Activated T-cell treated with anti-CD3 and anti-CD28 coated beads for 1 hour (primary cell): ENCODE results near the gene FOXJ3.

Experiments
- DNase-seq: peaks from one replicate; pipeline ENCODE4 v3.0.0-alpha.2; 2020; ENCODE audit warnings: low read depth

The FOXJ3 gene

GRCh38 chr1:42311138-42311537 is 23.9 kb downstream of the FOXJ3 start:
- DNase-seq: no peak

GRCh38 chr1:42306977-42307376 is 28.1 kb downstream of the FOXJ3 start:
- DNase-seq: no peak

GRCh38 chr1:42305639-42306038 is 29.4 kb downstream of the FOXJ3 start:
- DNase-seq: no peak

DNA sequence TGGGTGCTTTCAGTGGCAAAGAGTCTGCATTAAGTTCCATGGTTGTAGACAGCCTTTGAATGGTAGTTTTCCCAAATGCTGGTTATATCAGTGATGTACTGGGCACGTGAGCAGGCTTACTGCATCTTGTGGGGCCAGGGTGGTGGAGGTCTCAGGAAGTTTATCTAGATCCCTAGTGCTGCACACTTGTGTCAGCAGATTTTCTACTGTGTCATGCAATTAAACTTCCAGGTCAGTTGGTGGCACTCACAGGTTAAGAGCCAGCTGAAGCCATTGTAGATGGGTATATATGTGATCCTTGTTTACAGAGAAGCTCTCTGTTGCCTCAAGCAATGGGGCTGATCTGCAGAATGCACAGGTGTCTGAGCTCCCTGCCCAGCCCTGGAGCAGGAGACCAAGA is 33.0 kb downstream of the FOXJ3 start:
- no peak for DNase-seq

GRCh38 chr1:42298520-42298919 is 36.5 kb downstream of the FOXJ3 start:
- DNase-seq: no peak

- DNase-seq: no peak
Measured at GRCh38 chr1:42295816-42296215, 39.2 kb downstream of the FOXJ3 start.

DNA sequence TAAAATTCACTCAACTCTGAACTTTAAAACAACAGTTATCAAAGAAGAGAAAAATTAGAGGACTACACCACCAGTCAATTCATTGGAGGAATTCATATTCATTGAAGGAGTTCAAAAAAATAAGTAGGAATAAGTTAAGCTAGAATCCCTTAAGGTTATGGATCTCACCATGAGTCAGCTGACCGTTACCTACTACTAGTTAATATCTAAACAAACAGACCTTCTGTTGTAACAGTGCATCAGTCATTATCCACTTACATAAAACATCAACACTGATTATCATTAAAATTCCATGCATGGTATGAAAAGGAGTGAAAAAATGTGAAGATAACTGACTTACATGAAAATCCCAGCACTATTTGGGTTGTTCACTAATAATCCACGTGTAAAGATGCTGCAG is 44.9 kb downstream of the FOXJ3 start:
- no peak for DNase-seq

GRCh38 chr1:42288311-42288985 is 46.6 kb downstream of the FOXJ3 start:
- no peak for DNase-seq

DNA sequence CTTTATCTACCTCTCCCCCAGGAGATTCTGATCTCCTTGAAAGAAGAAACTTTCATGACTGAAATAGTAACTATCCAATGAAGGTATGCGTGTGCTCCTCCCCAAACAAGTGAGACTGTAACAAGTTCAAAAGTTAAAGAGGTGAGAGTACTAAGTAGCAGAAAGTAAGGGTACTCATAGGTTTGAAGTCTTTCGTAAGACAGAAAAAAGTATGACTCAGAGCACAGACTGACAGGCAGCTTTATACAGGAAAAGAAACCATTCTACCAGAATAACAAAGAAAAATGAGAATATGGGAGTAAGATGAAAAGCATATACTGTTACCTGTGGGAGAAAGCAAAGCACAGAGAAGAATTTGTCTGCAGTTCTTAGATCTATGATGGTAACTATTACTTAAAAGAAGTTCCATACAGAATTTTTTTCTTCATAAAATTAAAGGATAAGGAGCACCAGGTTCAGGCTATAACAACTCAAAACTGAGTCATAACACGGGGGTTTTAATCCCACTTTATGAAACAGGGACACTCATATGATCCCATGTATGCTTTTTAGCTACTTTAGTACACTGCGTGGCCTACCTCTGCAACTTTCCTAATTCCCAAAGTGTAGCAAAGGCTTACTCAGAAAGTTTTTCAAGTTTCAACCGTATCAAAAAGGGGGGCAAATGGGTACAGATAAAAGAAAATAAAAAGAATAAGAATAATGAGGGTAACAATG is 52.0 kb downstream of the FOXJ3 start:
- no peak for DNase-seq

GRCh38 chr1:42282024-42282579 is 52.9 kb downstream of the FOXJ3 start:
- no peak for DNase-seq

- DNase-seq: no peak
Measured at GRCh38 chr1:42280821-42281220, 54.2 kb downstream of the FOXJ3 start.

- no peak for DNase-seq
Measured at GRCh38 chr1:42279055-42279454, 56.0 kb downstream of the FOXJ3 start.

DNA sequence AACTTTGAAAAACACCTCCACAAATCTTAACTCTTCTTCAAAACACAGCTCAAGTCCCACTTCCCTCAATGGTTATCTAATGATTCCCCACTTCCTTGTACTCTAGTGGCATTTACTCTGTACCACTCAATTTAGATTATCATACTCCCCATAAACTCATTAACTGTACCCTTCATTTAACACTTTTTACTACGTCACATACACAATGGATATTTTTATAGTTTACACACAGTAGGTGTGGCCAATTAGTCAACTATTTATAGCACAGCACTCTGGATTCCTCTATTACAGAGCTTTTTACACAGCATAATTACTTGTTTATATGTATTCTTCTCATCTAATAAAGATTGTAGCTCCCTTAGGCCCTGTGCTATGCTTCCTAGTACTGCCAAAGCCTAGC is 62.1 kb downstream of the FOXJ3 start:
- DNase-seq: no peak

- DNase-seq: no peak
Measured at GRCh38 chr1:42267904-42268303, 67.1 kb downstream of the FOXJ3 start.

GRCh38 chr1:42266253-42267135 is 68.5 kb downstream of the FOXJ3 start:
- DNase-seq: no peak

- DNase-seq: no peak
Measured at GRCh38 chr1:42264511-42265190, 70.4 kb downstream of the FOXJ3 start.

GRCh38 chr1:42263019-42263418 is 72.0 kb downstream of the FOXJ3 start:
- no peak for DNase-seq

GRCh38 chr1:42260376-42261070 is 74.5 kb downstream of the FOXJ3 start:
- DNase-seq: no peak

DNA sequence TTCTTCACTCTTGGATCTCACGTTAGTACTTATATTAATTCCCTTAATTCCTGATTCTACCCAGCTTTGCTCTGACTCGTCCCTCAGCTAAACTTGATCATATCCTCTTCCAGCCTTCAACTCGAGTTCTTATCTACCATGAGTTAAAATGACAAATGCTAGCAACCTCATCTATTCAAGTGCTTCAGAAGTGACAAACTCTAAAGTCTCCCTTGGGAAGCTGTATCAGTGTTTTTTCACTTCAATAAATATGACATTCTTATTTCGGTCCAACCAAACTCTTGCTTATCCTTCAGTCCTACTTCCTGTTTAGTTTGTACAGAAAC is 75.3 kb downstream of the FOXJ3 start:
- no peak for DNase-seq

- no peak for DNase-seq
Measured at GRCh38 chr1:42259059-42259738, 75.8 kb downstream of the FOXJ3 start.

- DNase-seq: no peak
Measured at GRCh38 chr1:42258218-42258617, 76.8 kb downstream of the FOXJ3 start.
